Measurements from ENCODE around the gene PPARA.
"Not testable (repeated sequence)": the region's sequence is repeated elsewhere in the genome, so short reads cannot be mapped to it uniquely, and the experiment has no call there.

The PPARA gene

DNA sequence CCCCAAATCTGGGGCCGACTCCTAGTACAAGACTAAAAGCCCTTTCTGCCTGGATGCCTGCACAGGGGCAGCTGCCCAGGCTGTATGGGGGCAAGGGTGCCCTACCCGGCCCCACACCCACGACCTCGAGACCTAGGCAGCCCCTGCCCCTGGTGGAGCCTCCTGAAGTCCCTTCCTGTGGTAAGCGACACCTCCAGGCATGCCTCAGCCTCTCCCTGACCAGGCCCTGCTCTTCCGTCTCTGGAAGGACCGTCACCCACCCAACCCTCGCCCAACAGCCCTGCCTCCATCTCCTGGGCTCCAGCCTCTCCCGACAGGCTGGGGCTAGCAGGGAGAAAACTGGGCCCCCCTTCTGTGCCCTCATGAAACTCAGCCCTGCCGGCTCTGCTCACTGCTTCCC is 22.8 kb upstream of the PPARA start:
- FAIRE-seq: no peak

DNA sequence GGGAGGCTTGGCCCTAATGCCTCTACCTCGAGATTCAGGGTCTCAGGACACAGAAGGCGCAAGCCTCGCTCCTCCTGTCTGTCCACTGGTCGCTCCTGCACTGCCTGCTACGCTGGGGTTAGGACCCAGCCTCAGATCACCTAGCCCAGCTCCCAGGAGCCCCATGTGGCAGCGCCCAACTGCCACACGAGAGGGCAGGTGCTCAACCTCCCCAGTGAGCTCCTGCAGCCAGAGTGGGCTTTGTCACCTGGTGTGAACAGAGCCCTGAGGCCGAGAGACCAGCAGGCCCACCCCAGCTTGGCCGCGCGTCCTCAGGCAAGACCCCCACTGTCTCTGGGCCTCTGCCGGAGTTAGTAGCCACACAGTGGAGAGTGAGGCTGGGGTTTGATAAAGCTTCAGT is 21.7 kb upstream of the PPARA start:
- no peak for FAIRE-seq

DNA sequence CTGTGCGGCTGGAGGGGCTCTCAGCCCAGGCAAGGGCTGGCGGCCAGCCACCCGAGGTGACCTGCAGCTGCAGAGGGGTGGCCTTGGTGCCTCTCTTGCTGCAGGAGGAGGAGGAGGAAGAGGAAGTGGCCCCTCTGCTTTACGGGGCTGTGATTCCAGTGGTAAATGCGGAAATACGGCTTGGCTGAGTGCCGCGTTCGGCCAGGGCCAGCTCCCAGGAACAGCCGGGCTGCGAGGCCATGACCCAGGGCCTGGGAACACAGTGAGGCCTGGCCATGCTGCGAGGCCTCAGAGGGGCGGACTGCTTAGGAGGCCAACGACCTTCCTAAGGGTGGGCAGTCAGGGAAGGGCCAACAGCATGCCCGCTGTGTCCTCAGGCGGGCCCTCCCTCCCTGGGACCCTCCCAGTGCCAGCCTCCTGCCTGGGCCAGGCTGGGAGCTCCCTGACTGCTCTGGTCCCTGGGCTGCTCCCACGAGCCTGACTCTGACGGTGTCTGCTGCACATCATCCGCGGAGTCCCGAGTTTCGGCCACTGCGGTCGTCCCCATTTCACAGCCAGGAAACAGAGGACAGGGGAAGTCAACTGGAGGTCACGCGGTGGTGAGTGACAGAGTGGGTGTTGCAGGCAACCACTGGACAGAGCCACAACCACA is 20.8 kb upstream of the PPARA start:
- FAIRE-seq: no peak

DNA sequence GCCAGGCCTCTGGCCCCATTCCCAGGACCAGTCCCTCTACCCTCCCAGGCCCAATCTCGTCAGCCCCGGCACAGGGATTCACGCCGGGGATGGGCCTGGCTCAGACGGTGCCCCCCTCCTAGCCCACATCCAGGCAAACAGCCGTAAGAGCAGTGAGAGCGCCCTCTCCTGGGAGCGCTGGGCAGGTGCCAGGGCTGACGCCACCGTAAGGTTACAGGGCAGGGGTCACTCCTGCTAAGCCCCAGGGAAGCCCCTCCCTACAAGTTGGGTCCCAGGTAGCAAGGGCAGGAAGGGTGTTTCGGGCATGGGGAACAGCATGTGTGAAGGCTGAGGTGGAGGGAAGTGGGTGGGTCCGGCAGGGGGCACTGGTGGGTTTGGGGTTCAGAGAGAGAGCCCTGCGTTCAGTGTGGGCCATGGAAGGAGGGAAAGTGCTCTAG is 19.2 kb upstream of the PPARA start:
- FAIRE-seq: no peak

DNA sequence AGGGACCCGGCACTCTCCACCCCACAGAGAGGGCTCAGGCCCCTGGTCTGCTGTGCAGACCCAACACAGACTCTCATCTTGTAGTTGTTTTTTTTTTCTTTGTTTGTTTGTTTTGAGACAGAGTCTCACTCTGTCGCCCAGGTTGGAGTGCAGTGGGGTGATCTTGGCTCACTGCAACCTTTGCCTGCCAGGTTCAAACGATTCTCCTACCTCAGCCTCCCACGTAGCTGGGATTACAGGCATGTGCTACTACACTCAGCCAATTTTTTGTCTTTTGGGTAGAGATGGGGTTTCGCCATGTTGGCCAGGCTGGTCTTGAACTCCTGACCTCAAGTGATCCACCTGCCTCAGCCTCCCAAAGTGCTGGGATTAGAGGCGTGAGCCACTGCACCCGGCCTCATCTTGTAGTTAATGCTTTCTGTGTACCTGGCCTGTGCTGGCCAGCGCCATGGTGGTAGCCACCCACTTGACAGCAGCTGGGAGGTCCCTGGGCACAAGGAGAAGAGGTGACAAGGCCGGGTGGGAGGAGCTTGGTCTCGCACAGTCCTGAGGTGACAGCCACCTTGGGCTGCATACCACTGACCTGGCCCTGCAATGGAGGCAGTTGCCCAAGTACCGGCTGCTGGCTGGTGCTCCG is 18.0 kb upstream of the PPARA start:
- FAIRE-seq: not testable (repeated sequence)

DNA sequence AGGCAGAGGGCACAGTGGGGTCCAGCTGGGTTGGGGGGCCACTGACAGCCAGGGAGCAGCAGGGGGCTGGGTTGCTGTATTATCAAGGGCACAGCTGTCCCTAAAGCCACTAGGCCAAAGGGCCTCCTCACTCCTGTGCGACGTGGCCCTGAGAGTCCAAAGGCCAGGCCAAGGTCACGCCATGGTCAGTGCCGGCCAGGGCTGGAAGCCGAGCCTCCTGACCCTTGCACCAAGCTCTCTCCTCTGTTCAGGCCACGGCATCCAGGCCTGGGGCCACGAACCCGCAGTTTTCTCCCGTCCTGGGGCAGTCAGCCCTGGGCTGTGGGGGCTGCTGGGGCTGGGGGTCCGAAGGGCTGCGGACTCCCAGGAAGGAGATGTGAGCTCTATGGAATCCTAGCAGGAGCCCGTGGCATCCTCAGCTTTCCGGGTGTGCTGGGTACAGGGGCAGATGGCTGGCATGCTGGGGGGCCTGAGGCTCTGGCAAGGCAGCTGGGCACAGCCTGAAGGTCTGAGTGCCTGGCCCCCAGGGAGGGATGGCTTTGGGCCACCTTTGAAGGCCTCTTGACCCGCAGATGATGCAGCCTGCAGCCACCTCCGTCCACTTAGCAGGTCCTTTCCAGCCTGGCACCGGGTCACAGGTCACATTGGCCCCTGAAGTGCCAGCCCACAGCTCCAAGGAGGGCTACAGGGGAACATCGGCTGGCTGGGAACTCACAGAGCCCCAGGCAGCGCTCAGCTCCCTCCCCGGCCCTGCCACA is 17.3 kb upstream of the PPARA start:
- no peak for FAIRE-seq

DNA sequence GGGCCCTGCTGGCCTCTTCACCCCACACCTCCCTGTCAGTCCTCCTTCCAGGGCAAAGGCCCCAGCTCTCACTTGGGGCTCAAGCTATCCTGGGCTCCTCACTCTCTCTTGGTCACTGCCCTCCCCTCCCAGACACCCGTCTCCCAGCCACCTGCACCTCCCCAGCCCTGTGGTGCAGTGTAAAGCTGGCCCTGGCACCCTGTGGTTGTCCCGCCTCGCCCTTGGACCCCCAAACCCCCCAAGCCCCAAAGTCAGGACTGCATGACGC is 16.8 kb upstream of the PPARA start:
- FAIRE-seq: no peak

DNA sequence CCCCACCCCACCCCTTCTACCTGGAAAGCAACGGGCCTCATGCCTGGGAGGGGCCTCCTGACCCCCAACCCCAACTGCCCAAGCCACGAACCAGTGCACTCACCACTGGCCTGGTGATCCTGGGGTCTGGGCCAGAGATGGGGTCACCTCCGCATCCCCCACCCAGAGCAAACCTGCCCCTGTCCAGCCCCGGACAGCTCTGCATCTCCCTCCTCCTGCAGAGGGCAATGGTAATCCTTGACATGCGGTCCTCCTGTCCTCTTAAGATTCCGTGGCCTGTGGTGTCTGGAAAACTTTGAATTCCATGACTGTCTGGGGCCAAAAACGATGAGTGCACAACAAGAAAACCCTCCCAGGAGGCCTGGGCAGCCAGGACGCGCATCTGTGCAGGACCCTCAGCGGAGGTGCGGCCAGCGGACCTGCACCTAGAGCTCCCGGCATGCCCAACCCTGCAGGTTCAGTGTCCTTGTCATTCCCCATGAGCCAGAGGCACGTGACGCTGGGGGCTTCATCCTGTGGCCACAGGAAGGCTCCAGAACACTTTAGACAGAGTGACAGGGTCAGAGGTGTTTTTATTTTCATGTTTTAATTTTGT is 16.1 kb upstream of the PPARA start:
- FAIRE-seq: no peak

DNA sequence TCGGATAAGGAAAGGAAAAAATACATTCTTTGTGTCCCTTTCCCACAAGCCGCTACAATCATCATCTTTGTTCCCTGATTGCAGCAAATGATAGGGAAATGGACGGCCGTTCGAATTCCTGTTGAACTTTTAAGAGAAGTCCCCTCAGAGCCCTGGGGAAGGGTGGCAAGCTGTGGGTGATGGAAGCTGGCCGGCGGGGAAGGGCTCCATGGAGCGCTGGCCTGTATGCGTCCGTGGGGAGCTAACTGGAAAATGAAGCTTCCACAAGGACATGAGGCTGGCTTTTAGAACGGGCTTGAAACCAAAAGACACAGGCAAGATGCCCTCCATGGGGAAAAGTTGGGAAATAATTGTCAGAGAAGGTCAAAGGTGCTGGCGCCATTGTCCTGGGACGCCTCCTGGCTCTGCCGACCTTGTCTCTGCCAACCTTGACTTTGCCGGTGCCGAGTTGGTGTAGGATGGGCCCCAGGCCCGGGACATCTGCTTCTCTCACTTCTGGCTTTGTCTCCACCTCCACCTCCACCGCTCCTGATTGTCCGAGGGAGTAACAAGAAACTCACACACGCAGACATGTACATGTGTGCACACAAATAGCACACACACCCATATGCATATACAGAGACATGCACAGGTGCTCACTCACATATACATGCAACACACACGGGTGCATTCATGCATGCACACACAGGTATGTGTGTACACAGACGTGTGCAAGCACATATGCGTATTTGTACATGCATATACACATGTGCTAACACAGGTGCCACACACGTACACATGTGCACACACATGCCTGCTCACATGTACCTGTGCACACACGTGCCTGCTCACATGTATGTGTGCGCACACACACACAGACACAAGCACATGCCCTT is 14.5 kb upstream of the PPARA start:
- FAIRE-seq: no peak

DNA sequence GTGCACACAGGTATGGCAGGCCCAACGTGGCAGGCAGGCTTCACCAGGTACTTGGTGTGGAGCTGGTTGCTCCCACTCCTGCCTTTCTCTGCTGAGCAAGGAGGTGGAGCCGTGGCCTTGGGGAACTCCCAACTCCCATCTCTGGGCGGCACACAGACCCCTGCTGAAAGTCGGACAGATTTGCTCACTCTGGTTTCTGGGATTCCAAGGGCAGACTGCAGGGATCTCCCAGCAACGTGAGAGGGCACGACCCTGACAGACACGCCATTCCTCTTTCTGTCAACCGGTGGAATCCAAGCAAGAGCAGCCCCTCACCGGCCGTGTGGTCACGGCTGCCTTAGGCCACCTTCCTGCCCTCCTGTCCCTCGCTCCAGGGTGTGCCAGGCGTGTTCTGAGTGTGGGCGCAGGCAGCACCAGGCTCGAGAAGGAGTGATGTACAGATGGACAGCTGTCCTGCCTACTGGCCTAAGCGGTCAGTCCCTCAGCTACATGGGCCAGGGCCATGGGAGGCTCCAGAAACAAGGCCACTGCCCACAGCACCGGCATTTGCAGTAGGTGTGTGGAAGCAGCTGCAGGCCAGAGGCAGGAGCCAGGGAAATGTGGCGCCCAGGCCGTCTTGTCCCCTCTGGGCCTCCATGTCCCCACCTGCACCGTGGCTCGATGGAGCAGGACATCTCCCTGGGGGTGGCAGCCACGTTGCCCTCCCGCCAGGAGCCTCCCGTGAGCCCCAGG is 13.7 kb upstream of the PPARA start:
- FAIRE-seq: no peak

DNA sequence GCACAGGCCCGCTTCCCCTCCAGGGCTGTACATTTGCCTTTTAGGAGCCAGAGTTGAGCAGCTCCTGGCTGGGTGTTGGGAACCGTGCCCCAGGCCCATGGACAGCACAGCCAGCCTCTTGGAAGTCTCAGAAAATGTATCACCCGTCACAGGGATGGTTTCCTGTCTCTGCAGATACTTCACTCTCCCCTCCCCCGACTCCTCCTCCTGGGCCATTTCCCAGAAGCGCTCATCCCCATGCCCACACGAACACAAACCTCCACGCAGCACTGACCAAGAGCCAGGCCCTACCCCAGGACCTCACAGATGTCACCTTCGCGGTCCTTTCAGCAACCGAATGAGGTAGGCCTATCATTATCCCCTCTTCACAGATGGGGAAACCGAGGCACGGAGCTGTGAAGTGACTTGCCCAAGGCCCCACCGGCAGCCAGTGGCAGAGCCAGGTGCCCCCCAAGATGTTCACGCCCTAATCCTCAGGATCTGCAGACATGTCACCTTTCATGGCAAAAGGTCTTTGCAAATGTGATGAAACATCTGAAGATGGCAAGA is 13.0 kb upstream of the PPARA start:
- FAIRE-seq: no peak

DNA sequence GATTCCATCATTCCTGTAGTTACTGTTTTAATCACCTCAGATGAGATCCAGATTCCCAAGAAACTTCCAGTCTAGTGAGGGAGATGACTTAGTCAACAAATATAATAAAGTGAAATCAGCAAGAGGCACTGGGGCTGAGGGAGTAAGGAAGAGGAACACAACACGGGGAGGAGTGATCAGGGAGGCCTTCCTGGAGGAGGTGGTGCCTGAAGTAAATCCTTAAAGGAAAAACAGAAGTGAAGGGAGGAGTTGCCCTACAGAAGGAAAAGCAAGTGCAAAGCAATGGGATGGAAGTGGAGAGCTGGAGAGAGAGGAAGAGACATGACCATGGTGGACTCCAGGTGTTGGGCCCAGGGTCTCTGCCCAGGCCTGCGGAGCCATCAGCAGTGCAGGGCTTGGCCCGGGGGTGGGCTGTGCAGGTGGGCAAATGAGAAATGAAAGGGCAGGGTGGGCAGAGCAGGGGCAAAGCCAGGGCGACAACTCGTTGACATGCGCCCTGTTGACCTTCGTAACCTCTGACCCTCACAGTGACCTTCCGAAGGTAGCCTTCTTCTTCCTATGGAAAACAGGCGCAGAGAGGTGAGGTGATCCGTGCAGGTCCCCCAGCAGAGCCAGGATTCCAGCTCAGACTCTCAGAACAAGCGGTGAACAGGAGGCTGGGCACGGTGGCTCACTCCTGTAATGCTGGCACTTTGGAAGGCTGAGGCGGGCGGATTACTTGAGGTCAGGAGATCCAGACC is 12.1 kb upstream of the PPARA start:
- no peak for FAIRE-seq

DNA sequence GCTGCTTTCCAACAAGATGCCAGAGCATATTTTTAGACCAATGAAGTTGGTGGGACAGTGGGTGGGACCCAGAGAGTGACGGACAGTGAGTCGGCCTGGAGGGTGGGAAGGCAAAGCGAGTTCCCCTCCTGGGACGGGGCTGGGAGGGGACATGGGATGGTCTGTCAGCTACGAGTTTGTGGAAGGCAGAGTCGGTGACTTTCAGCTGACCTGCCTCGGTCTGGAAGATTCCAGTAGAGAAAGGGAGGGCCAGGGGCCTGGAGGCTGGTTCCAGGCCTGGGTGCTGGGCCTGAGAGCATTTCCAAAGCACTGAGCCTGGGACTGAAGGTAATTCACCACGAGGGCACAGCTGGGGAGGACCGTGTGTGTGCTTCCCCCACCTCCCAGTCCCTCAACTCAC is 10.9 kb upstream of the PPARA start:
- not testable (repeated sequence) for FAIRE-seq

DNA sequence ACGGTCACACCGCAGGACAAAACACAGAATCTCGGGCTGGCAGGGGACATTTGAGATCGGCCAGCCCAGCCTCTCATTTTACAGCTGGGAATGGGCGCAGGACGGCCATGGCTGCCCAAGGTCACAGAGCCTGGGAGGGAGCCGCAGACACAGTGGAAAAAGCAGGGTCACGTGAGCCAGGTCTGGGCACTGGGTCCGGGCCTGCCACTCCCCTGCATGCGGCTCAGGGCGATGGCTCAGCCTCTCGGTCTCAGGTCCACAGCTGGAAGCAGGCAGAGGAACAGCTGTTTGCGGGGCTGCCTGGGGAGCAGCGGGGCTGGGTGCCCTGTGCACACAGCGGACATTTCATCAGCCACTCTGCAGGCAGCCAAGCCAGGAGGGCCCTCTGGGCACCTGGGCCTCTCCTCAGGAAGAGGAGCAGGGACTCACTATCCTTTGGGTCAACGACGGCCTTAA is 10.4 kb upstream of the PPARA start:
- FAIRE-seq: no peak

DNA sequence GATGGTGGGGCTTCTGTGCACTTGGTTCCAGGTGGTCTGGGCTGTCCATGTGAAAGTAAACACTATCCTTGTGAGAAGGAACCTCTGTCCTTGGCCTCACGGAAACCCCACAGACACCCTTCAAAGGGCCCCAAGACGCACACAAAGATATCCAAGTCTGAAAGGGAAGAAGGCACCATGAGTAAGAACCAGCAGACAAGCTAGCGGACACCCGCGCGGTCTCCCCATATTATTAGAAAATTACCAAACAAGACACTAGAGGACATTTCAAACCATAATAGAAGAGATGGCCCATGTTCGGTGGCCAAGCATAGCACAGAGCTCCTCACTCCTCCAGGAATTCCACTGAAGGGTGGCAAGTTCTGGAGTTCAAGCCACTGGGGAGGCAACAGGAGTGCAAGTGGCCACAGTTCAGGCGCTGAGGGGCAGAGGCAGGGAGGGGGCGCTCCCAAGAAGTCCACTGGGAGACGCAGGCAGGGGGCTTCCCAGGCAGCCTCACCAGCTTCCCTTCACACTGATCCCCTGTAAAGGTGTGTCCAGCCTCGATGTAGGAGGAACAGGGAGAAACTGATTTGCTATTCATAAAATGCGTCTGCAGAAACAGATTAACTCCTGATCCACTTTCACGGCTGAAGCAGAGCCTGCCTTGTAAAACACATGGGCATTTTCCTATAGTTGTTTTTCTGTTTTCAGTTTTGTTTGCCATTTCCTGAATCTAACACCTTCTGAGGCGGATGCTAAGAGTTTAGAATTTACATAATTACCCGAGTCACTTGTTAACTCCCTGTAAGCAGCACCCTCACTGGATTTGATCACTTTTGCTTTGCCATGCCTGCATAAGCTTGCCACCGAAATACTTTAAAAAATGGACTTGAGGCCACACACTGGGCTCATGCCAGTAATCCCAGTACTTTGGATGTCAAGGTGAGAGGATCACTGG is 9.1 kb upstream of the PPARA start:
- no peak for FAIRE-seq

DNA sequence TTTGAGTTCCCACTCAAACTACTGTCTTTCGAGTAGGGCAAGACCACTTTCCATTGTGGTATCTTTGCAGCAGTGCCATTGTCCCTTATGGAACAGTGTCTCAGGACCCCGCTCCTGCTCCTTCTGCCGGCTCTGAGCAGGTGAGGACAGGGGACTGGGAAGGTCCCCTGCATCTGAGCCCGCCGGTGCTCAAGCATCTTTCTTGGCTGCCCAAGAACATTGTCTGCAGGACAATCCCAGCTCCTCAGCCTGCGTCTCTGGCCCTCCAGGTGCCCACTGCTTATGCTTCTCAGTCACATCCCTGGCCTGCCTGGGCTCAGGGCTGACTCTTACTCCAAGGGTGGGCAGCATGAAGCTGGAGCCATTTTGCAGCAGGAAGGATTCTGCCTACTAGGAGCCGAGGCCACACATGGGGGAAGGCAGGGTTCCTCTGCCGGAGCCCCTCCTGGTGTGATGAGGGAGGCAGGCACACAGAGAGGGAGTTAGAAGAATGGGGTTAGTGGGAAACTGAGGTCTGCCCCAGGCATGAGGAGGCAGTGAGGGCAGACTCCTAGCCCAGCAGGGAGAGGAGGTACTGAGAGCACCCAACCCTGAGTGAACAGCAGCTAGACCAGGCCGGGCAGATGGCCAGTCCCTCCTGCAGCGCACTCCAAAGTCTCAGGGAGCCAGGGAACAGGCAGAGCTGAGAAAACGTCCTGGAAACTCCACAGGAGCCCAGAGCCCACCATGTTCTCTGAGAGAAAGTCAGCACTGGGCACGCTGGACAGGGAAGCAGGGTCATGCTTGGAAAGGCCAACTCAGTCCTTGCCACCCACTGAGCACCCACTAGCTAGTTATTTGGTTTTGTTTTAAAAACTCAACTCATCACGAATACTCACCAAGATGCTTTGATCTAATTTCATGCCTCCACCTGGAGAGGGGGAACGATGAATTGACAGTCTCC is 7.5 kb upstream of the PPARA start:
- no peak for FAIRE-seq

DNA sequence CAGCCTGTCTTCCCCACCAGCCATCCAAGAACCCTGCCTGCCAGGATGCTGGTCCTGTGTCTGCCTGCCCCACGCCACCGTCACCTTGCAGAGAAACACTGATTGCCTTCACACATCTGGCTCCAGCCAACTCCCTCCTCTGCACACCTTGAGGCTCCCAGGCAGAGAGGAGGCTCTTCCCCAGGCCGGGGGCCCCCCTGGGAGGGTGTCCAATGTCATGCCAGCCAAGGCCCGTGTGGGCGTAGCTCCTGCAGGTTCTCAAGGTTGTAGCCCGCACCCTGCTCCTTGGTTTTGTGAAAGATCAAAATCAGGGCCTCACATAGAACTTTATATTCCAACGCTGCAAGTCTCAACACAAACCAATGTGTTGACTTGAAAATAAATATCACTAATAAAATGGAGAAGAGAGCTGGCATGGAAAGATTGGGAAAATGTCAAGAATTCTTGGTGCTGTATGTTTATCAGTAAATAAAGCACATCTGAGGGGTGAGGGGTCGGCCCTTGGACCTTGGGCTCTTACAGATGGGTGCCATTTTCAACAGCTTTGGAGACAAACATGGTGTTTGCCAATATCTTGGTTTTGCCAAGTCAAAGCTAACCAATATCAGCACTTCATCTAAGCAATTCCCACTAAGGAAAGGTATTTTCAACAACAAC is 6.7 kb upstream of the PPARA start:
- FAIRE-seq: no peak

DNA sequence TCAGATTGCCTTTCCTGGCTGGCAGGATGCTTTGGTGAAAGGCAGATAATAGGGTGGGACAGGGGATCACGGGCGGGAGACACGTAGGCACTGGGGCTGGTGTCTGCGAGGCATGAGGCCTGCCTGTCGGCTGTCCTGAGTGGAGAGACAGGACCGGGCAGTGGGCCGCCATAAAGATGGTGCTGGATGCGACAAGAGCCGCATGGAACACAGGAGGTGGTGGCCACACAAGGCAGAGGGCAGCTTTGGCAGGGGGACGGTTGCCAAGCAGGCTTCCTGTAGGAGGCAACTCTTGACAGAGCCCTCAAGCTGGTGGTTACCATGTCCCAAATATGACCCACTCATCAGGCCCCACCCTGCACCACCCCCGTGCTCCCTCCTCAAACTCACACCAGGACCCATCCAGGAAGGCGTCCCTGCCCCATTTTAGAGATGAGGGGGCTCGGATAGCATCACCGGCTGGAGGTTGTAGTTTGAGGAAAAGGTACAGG is 4.9 kb upstream of the PPARA start:
- FAIRE-seq: no peak

Data from A204.1 (cell line).